SU-DHL-6 (cell line): ENCODE measurements around the gene CNTNAP5.

Source experiments
- CTCF ChIP-seq: fragments of 200-600 bp; sonication (generic); IDR thresholded peaks from one replicate; pipeline ENCODE4 v1.5.1; 2017; ENCODE audit warnings: antibody characterized with exemption, mild to moderate bottlenecking, low read length, moderate library complexity; ENCODE audit not compliant: insufficient read depth, poor library complexity, severe bottlenecking
- EZH2phosphoT487 ChIP-seq: fragments of 200-600 bp; sonication (generic), shearing (Covaris generic); conservative IDR thresholded peaks from 2 replicates; pipeline ENCODE4 v1.6.1; 2018; ENCODE audit warnings: mild to moderate bottlenecking, antibody characterized with exemption, low read length, moderate library complexity, mixed read lengths

DNA sequence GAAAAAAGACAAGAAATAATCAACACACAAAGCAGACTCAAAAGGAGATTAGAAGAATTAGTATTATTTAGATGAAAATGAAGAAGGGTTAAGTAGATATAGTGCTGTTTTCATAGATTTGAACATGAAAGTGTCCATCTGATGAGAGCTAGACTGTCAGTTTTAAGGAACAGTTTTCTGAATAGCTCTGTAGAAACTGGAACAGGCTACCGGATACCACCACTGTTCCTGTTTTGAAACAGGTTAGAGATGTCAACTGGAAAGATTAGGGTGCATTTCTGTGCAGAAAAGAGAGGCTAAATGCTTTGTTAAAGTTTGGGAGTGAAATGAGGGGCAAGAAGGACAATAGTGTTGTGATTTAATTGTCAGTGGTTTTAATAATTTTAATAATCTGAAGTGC lies 908.8 kb downstream of the CNTNAP5 start:
- TF ChIP-seq CTCF (no peak), EZH2phosphoT487 (no peak)
